Motor neuron (in vitro differentiated cells): ENCODE measurements around the gene METTL23. TPM values are rescaled to one million over a fixed set of nuclear protein-coding genes. Genes with fewer than 3 reads are reported as not detected.
A peak's percentile ranks its signal among the peaks of the same experiment; 100 is the strongest.
"Not testable (repeated sequence)": the region's sequence is repeated elsewhere in the genome, so short reads cannot be mapped to it uniquely, and the experiment has no call there.

ENCODE experiments used
- ATAC-seq, 8 experiments: fragments of 200-7000 bp; cut with Tn5 transposase; replicated peaks in 6 of 8; 2 replicates each; pipeline ENCODE4 v1.8.0; 2021; ENCODE audit warnings: mild to moderate bottlenecking in 8 of 8, moderate library complexity in 8 of 8
- H3K27ac ChIP-seq, 2 donors: fragments of 250-450 bp; sonication (Bioruptor Pico); 2 replicates each; pipeline ENCODE4 v1.9.0; 2021; ENCODE audit warnings: antibody characterized with exemption in 2 of 2, mild to moderate bottlenecking in 2 of 2, moderate library complexity in 1 of 2
- H3K4me1 ChIP-seq, 2 donors: fragments of 250-450 bp; sonication (Bioruptor Pico); replicated peaks in 1 of 2; 2 replicates each; pipeline ENCODE4 v1.6.1; 2021; ENCODE audit warnings: antibody characterized with exemption in 2 of 2, mild to moderate bottlenecking in 2 of 2, moderate library complexity in 1 of 2
- H3K4me3 ChIP-seq, 5 donors: fragments of 250-450 bp; sonication (Bioruptor Pico); 2 replicates each; pipeline ENCODE4 v1.9.0; 2021; ENCODE audit warnings: antibody characterized with exemption in 5 of 5, mild to moderate bottlenecking in 5 of 5, moderate library complexity in 4 of 5
- WGBS, 10 experiments: fragments of 450-650 bp; shearing (Covaris generic); methylation state at CpG; one replicate each; pipeline ENCODE4 v1.0.0; 2022; 5-methylcytosine and 5-hydroxymethylcytosine counted together
- in situ Hi-C, 9 experiments: fragments of 400-800 bp; cut with MboI; loops; one replicate each; pipeline ENCODE4 v1.15.0; 2021; ENCODE audit warnings: low sequenced_read_pairs in 9 of 9, low pct_unique_long_range_greater_than_20kb in 2 of 9; ENCODE audit not compliant: unreplicated experiment in 9 of 9
- total RNA-seq, 8 experiments: library from RNA; unstranded; fragments of 300-600 nt; gene quantifications; 2 replicates each; pipeline versions ENCODE4 v1.2.3 to v1.2.4, GENCODE V29; 2022

Gene METTL23
- total RNA-seq, 8 experiments from 2014 or later = 28.6 to 47.3 (median 37.7) TPM

GRCh38 chr17:76734080-76734840, 7.6 kb downstream of the METTL23 start:
- H3K4me1 ChIP-seq = peaks cover 0 to 20% of the 10 kb centered on the region in 2 donors
- in situ Hi-C loops = no loop called here
- H3K27ac ChIP-seq = no peak overlapping the region
- H3K4me3 ChIP-seq = peak overlapping the region; percentile 67 to 81 (median 80)
- no peak for ATAC-seq
- 18 to 89% (median 50%) methylated on average over 2 to 8 of the region's 8 CpGs for WGBS, 10 experiments

DNA sequence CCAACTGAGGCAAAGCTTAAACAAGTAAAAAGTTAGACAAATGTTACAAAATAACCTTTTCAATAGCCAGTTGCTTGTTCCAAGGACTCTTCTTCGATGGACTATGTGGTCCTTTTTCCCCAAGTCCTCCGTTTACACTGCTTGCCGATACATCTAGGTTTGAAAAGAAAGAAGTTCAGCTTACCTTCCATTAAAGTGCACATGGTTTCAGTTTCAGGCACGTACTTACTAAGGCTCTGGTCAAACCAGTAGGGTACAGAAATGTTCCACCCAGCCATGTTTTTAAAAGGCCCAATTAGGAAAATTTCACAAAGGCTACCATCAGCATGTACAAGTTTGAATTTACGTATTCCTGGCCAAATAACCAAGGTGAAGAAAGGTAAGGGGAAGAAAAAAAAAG, 8.4 kb downstream of the METTL23 start:
- Histone ChIP-seq H3K27ac (no peak overlapping the region), H3K4me3 (peak overlapping the region; percentile 67 to 81 (median 80)), H3K4me1 (peaks cover 0 to 25% of the 10 kb centered on the region in 2 donors)
- ATAC-seq = no peak
- 0 to 25% (median 11%) methylated on average over 2 to 5 of the region's 5 CpGs for WGBS, 10 experiments
- in situ Hi-C loops = no loop called here

GRCh38 chr17:76735586-76736348, 9.1 kb downstream of the METTL23 start:
- in situ Hi-C loops = no loop called here
- ATAC-seq = no peak
- H3K4me3 ChIP-seq = peak overlapping the region; percentile 67 to 81 (median 80)
- peaks cover 0 to 25% of the 10 kb centered on the region in 2 donors for H3K4me1 ChIP-seq
- peak overlapping the region; percentile 90 to 97 for H3K27ac ChIP-seq
- 0 to 4% (median 0%) methylated on average over 1 to 11 of the region's 20 CpGs for WGBS, 10 experiments

DNA sequence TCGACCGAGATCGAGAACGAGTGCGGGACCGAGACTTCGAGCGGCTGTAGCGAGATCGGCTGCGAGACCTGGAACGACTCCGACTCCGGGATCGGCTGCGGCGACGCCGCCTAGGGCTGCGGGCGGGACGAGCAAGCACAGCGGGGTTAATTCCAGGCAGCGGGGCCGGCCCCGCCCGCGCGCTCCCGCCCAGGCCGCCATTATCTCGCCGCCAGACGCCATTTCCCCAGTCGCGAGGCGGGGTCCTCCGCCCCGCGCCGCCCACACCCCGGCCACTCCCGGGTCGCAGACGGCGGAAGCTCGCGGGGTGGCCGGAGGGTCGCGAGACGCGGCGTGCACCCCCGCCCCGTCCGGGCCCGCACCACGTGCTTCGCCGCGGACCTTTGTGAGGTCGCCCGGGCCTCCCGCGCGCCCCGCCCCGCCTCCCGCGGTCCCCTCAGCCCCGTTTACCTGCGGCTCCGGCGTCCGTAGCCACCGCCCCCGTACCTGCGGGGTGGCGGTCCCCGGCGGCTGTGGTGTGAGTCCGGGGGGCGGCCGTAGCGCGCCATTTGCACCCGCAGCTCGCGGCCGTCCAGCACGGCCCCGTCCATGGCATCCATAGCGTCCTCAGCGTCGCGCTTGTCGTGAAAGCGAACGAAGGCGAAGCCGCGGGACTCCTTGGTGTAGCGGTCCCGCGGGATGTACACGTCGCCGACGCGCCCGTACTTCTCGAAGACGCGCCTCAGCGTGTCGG, 9.9 kb downstream of the METTL23 start:
- Histone ChIP-seq H3K27ac (peak overlapping the region; percentile 90 to 97), H3K4me1 (peaks cover 0 to 25% of the 10 kb centered on the region in 2 donors), H3K4me3 (peak overlapping the region; percentile 67 to 81 (median 80))
- in situ Hi-C loops = no loop called here
- 0 to 7% (median 0%) methylated on average over 6 to 17 of the region's 117 CpGs; no CpG with 5 or more reads in 5 of the 10 experiments for WGBS, 10 experiments
- ATAC-seq = peak; percentile 13 to 38 (median 27)

GRCh38 chr17:76737082-76737675, 10.5 kb downstream of the METTL23 start, which contains the start of gene SRSF2:
Gene SRSF2 (minus strand): TSS chr17:76737331. CDS start chr17:76737160, 171 bp downstream.
- peak; percentile 65 to 78 (median 74) for ATAC-seq
- H3K4me3 ChIP-seq = peak within 1 kb of the TSS; percentile 67 to 81 (median 80)
- WGBS, 10 experiments = 0 to 3% methylated on average over 1 to 5 of the region's 60 CpGs; no CpG with 5 or more reads in 8 of the 10 experiments
- in situ Hi-C loops = no loop called here
- H3K4me1 ChIP-seq = peaks cover 0 to 25% of the 10 kb centered on the region in 2 donors
- H3K27ac ChIP-seq = peak within 1 kb of the TSS; percentile 94 to 97

DNA sequence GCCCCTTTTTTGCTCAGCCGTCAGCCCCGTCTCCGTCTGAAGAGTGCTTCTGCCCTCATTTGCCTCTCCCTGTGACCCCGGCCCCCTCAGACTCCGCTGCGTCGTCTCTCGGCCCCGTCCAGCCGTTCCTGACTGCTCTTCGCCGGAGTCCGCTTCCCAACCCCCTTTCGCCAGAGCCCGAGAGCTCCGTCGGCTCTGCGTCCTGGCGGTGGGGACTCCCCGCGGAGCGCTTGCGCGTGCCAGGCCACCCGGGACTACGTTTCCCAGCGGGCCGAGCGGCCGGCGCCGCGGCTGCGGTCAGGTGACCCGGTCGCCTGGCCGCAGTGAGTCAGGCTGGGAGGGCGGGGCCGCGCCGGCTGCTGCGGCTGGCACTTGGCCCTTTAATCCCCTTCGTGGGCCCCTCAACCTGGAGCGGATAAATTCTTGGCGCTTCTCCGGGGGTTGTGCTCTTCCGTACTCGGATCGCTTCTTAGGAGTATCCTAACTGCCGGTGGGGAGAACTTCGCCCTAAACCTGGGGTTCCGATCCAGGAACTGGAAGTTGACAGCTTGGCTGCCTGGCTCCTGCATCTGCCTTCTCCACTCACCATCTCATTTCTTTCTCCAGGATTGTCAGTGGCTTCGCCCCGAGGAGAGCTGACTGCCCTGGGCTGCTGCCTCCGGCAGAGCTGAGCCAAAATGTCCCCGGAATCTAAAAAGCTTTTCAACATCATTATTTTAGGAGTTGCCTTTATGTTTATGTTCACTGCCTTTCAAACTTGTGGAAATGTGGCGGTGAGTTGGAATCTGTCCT, 11.2 kb downstream of the METTL23 start, which contains the start of gene MFSD11:
Gene MFSD11, plus strand, starts transcription at position 444 of the 792 bp plus-strand sequence. Its CDS starts 234 bp downstream, at position 678.
- H3K4me1 ChIP-seq = peaks cover 0 to 25% of the 10 kb centered on the region in 2 donors
- ATAC-seq = peak; percentile 65 to 81 (median 74)
- peak within 1 kb of the TSS; percentile 67 to 81 (median 80) for H3K4me3 ChIP-seq
- in situ Hi-C loops = no loop called here
- H3K27ac ChIP-seq = peak within 1 kb of the TSS; percentile 94 to 97
- WGBS, 10 experiments = 0 to 33% (median 2%) methylated on average over 1 to 21 of the region's 57 CpGs; no CpG with 5 or more reads in 2 of the 10 experiments

GRCh38 chr17:76738468-76738850, 11.8 kb downstream of the METTL23 start:
- ATAC-seq = no peak
- in situ Hi-C loops = no loop called here
- WGBS, 10 experiments = 0 to 25% (median 2%) methylated on average over 1 to 7 of the region's 7 CpGs
- Histone ChIP-seq H3K4me1 (peaks cover 0 to 22% of the 10 kb centered on the region in 2 donors), H3K4me3 (peak overlapping the region; percentile 67 to 81 (median 80)), H3K27ac (peak overlapping the region in 1 of 2 donors; percentile 97)

GRCh38 chr17:76739568-76740115, 13.0 kb downstream of the METTL23 start:
- in situ Hi-C loops, H3K27ac ChIP-seq, ATAC-seq: not testable (repeated sequence)
- Histone ChIP-seq H3K4me3 (peak overlapping the region in 2 of 5 donors; percentile 11 to 81), H3K4me1 (peaks cover 0 to 12% of the 10 kb centered on the region in 2 donors)
- WGBS, 10 experiments = 77 to 100% (median 92%) methylated on average over 1 to 16 of the region's 17 CpGs; no CpG with 5 or more reads in 1 of the 10 experiments

DNA sequence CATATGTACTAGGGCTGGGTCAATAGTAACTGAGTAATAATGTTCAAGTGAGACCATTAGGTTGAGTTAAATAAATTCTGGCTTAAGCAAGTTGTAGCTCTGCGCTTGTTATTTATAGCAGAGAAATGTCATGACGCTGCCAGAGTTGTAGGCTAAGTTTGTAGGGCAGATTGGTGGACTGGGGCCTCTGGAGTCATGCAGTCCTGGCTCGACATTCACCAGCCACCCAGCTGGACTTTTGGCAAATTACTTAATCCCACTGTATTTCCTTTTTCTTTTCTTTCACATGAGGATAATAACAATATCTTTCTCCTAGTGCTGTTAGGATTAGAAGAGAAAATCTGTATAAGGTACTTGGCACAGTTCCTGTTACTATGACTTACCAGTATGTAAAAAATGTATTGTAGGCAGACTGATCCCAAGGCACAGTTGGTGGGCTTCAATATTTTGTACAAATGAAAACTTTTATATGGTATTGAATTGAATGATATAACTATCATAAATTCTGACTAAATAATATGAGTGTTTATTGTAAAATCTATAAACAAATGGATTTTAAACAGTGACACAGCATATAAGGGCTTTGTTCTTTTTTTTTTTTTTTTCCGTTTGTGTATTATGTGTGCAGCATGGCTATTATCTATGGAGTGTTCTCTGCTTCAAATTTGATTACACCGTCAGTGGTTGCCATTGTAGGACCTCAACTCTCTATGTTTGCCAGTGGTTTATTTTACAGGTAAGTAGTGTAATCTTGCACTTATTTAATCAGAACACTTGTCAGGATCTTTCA, 13.9 kb downstream of the METTL23 start:
- ATAC-seq = no peak
- 63 to 100% (median 87%) methylated on average over 1 to 5 of the region's 5 CpGs; no CpG with 5 or more reads in 1 of the 10 experiments for WGBS, 10 experiments
- in situ Hi-C loops = no loop called here

GRCh38 chr17:76742958-76743357, 16.3 kb downstream of the METTL23 start:
- no peak for ATAC-seq
- H3K4me3 ChIP-seq = no peak overlapping the region
- peaks cover 0 to 5% of the 10 kb centered on the region in 2 donors for H3K4me1 ChIP-seq
- no peak overlapping the region for H3K27ac ChIP-seq
- in situ Hi-C loops = no loop called here

More for the DNA sequence above, 13.9 kb downstream of the METTL23 start:
- Histone ChIP-seq H3K4me3 (no peak overlapping the region), H3K27ac (no peak overlapping the region), H3K4me1 (peaks cover 0 to 5% of the 10 kb centered on the region in 2 donors)

DNA sequence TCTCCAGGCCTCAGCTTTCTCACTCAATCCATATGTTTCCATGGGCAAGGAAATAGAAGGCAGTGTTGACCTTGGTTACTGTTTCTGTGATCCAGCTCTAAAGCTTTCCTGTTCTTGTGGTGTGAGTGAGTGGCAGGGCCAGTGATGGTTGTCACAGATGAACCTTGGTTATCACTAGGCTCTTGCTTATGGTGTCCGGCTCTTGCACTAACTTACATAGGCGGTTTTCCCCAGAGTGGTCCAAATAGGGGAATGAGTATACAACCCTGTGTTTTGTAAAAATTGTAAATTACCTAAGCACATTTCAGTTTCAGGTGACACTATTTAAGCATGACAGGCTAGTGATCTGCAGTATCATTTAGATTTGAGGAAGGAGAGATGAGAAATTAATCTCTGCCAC, 18.1 kb downstream of the METTL23 start:
- 87 to 100% (median 100%) methylated on average over 1 to 2 of the region's 2 CpGs; no CpG with 5 or more reads in 4 of the 10 experiments for whole genome bisulfite sequencing, 10 experiments
- no peak overlapping the region for H3K27ac ChIP-seq
- no peak overlapping the region for H3K4me3 ChIP-seq
- ATAC-seq = no peak
- in situ Hi-C loops = no loop called here
- H3K4me1 ChIP-seq = no peaks in the 10 kb centered on the region
